Thoracic aorta (tissue), 2 donors: ENCODE measurements around the gene KCNC3. TPM values are rescaled to one million over a fixed set of nuclear protein-coding genes. Genes with fewer than 3 reads are reported as not detected.

Experiments
- ATAC-seq: fragments of 150-250 bp; one replicate; pipeline ENCODE4 v1.8.0; 2017; ENCODE audit warnings: low read depth; ENCODE audit not compliant: insufficient number of reproducible peaks, low FRiP score
- DNase-seq: peaks from one replicate; pipeline ENCODE4 v3.0.0-alpha.2; 2020; ENCODE audit warnings: low spot score
- H3K27ac ChIP-seq, 2 donors: fragments of 200-600 bp; sonication (generic); 1 replicate in 1 of 2; 2 replicates in 1 of 2; pipeline ENCODE4 v1.5.1; 2016; ENCODE audit warnings: mild to moderate bottlenecking in 2 of 2, moderate library complexity in 2 of 2
- H3K27me3 ChIP-seq: fragments of 200-600 bp; sonication (generic); replicated peaks from 2 replicates; pipeline ENCODE4 v1.6.0; 2016; ENCODE audit warnings: mild to moderate bottlenecking; ENCODE audit not compliant: insufficient read depth
- H3K36me3 ChIP-seq: fragments of 200-600 bp; sonication (generic); one replicate; pipeline ENCODE4 v1.5.1; 2016
- H3K4me1 ChIP-seq, 2 donors: fragments of 200-600 bp; sonication (generic); 1 replicate in 1 of 2; 2 replicates in 1 of 2; pipeline versions ENCODE4 v1.5.1 to v1.6.0; 2016; ENCODE audit warnings: low read depth in 2 of 2, mild to moderate bottlenecking in 1 of 2; ENCODE audit not compliant: control insufficient read depth in 1 of 2
- H3K4me3 ChIP-seq: fragments of 200-600 bp; sonication (generic); 2 replicates; pipeline ENCODE4 v1.5.1; 2016; ENCODE audit warnings: mild to moderate bottlenecking
- H3K9me3 ChIP-seq: fragments of 200-600 bp; sonication (generic); 2 replicates; pipeline ENCODE4 v1.5.1; 2016
- CTCF ChIP-seq: fragments of 200-600 bp; sonication (generic); IDR thresholded peaks from one replicate; pipeline ENCODE4 v1.5.1; 2019; ENCODE audit warnings: antibody characterized with exemption
- total RNA-seq, 2 donors: library from RNA; depleted of rRNA; stranded (reverse); fragments of >200 nt; gene quantifications; one replicate each; pipeline versions ENCODE4 v1.1.0 to v1.2.3, GENCODE V29; 2016

The KCNC3 gene
- total RNA-seq, 2 donors from 2014 or later: 1.3 to 4.2 TPM

DNA sequence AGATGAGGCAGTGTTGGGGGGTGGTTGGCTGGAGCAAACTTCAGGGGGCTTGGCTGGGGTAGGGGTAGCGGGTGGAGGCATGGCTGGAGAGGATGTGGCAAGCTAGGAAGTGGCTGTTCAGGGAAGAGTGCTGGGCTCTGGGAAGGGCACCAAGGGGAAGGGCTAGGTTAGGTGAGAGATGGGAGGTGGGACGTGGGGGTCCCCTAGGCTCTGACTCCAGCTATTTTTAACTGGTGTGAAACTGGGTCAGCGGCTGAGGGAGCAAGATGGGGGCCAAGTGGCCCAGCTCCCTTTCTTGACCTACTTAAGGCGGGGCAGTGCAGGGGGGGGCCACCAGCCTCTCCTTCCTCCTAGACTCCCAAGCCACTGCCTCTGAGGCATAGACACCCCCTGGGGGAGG is 7.3 kb downstream of the KCNC3 start:
- DNase-seq (no peak), ATAC-seq (no peak)
- H3K27ac ChIP-seq: no peak overlapping the region
- H3K4me3 ChIP-seq: no peak overlapping the region
- no peak for TF ChIP-seq CTCF
- H3K27me3 ChIP-seq: no peaks in the 10 kb centered on the region
- H3K9me3 ChIP-seq: no peaks in the 10 kb centered on the region
- peaks cover 7 to 8% of the 10 kb centered on the region in 2 donors for H3K4me1 ChIP-seq
- no peaks in the 10 kb centered on the region for H3K36me3 ChIP-seq

DNA sequence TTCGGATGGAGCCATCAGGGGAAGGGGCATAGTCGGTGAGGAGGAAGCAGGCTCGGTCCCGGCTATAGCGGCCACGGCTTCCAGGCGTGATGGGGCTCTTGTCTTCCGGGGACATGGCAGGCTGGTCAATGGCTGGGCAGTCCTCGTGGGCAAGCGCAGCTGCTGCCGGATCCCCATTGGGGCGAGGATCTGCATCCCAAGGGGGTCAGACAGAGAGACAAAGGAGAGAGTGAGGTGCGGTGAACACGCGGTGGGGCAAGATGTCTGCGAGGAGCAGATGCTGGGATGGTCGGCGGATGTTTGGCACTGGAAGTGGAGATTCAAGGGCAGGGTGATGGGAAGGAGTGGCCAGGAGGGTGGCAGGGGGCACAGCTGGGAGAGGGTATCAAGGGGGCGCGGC is 8.6 kb downstream of the KCNC3 start:
- H3K36me3 ChIP-seq: no peaks in the 10 kb centered on the region
- TF ChIP-seq CTCF: no peak
- no peaks in the 10 kb centered on the region for H3K4me1 ChIP-seq
- no peaks in the 10 kb centered on the region for H3K27me3 ChIP-seq
- no peak overlapping the region for H3K27ac ChIP-seq
- H3K9me3 ChIP-seq: no peaks in the 10 kb centered on the region
- no peak for DNase-seq
- no peak for ATAC-seq
- no peak overlapping the region for H3K4me3 ChIP-seq

- Histone ChIP-seq H3K9me3 (no peaks in the 10 kb centered on the region), H3K27me3 (no peaks in the 10 kb centered on the region), H3K4me1 (no peaks in the 10 kb centered on the region), H3K36me3 (no peaks in the 10 kb centered on the region), H3K4me3 (no peak overlapping the region), H3K27ac (no peak overlapping the region)
- ATAC-seq (no peak), DNase-seq (no peak)
- TF ChIP-seq CTCF: no peak
These were observed 9.1 kb downstream of the KCNC3 start for GRCh38 chr19:50320051-50320450.

DNA sequence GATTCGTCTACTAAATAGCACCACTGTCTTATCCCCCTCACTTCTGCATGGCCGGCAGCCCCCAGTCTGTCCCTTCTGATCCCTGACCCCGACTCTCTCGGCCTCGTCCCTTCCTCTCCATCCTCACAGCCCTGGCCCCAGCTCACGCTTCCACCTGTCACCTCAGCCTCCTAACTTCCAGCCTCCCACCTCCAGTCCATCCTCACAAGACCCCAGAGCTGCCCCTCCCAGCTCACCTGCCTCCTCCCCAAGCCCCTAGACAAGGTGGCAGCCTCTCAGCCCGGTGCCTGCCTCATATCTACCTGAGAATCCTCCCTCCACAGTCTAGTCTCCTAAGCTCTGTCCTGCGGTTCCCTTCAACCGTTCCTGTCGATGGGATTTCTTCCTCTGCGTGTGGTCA is 10.0 kb downstream of the KCNC3 start:
- H3K4me3 ChIP-seq: no peak overlapping the region
- H3K27ac ChIP-seq: no peak overlapping the region
- DNase-seq (no peak), ATAC-seq (no peak)
- H3K27me3 ChIP-seq: peaks cover 9% of the 10 kb centered on the region
- no peak for TF ChIP-seq CTCF
- H3K4me1 ChIP-seq: no peaks in the 10 kb centered on the region
- no peaks in the 10 kb centered on the region for H3K36me3 ChIP-seq
- no peaks in the 10 kb centered on the region for H3K9me3 ChIP-seq

- Histone ChIP-seq H3K27me3 (peaks cover 9% of the 10 kb centered on the region), H3K9me3 (no peaks in the 10 kb centered on the region), H3K4me3 (no peak overlapping the region), H3K27ac (no peak overlapping the region), H3K4me1 (no peaks in the 10 kb centered on the region), H3K36me3 (no peaks in the 10 kb centered on the region)
- DNase-seq (no peak), ATAC-seq (no peak)
- no peak for TF ChIP-seq CTCF
These were observed 10.7 kb downstream of the KCNC3 start for GRCh38 chr19:50318438-50318837.
